Heart left ventricle (tissue), 13 donors: ENCODE measurements around the gene BAK1.

ENCODE experiments used
- CTCF ChIP-seq, 12 donors: fragments of 200-600 bp; sonication (generic) in 4 of 12; IDR thresholded peaks; one replicate each; pipeline versions ENCODE4 v1.5.0 to v1.8.0; 2018 to 2022; ENCODE audit warnings: antibody characterized with exemption in 12 of 12, mild to moderate bottlenecking in 5 of 12
- POLR2A ChIP-seq, 2 donors: fragments of 450-650 bp; IDR thresholded peaks; one replicate each; pipeline ENCODE4 v1.6.1; 2017; ENCODE audit warnings: antibody characterized with exemption in 2 of 2, mild to moderate bottlenecking in 2 of 2, moderate library complexity in 2 of 2
- donor health status: ischemic (EF 13 %, LVEDD 7.1; RV severe dilation, severe dysfunction).
- donor health status: DM: no; HTN: yes; CAD: no.
- donor health status: DM: no; HTN: no; CAD: no.
- donor health status: ischemic (EF 25% LVEDD 6.9; RV normal size, moderate dysfunction).
- donor health status: ischemic (EF 25% LVEDD 5.7; RV mildly dilated, moderate dysfunction).
- donor health status: ischemic (EF 35%, LVEDD 5.7; RV mildly dilated, moderate dysfunction).
- donor health status: nonischemic (EF 11% LVEDD 7.7; RV severe dilation, severe dysfunction).
- donor health status: DM: yes; HTN: yes; CAD: no.
- donor health status: PGD.
- donor health status: ischemic (EF 29% LVEDD 5.4; RV normal size, mild dysfunction).
- donor health status: nonischemic (EF 23%, LVEDD 6.1; RV moderate dilation, normal function).

DNA sequence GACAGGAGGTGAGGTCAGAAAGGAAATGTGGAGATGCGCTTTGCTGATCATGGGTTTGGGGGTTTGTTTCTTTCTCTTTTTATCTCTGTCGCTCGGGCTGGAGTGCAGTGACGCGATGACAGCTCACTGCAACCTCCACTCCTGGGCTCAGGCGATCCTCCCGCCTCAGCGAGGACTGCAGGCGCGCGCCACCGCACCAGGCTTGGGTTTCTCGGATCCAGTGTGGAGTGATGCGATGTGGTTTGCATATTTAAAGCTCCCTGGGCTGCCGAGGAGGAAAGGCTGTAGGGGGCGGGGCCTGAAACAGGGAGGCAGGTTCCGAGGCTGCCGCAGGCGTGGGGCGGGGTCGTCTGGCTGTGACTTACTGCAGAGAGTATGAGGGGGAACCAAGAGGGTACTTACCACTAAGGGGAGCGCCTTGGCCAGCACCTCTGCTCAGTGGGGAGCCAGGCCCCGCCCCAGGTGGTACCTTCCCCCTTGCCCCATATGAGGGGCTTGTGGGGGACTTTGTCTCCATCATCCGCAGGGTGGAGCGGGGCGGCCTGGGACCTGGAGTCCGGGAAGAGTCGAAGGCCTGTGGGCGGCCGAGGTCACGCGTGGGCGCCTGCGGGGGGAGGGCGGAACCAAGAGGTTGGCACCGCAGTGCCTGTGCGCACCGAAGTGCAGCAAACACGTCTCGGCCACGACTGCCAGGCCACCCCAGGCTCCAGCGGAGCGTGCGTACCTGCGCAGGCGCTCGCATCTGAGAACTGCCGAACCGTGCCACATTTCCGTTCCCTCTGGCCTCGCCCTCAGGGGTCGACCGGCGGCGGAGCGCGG, 12.7 kb upstream of the BAK1 start:
- TF ChIP-seq CTCF (IDR thresholded peaks at IDR 0.05) (no peak), POLR2A (IDR thresholded peaks at IDR 0.05) (no peak)
